OCI-LY1 (cell line): ENCODE measurements around the gene ANKRD53.

Experiments
- H2AFZ ChIP-seq: fragments of 200-600 bp; sonication (generic), shearing (Covaris generic); 2 replicates; pipeline ENCODE4 v1.6.0; 2014; ENCODE audit warnings: antibody characterized with exemption, mild to moderate bottlenecking, low read length
- H3F3A ChIP-seq: fragments of 200-600 bp; sonication (generic), shearing (Covaris generic); 2 replicates; pipeline ENCODE4 v1.6.0; 2014; ENCODE audit warnings: mild to moderate bottlenecking, antibody characterized with exemption, low read length, moderate library complexity; ENCODE audit not compliant: insufficient read depth
- H3K27ac ChIP-seq: fragments of 200-600 bp; sonication (generic); 2 replicates; pipeline ENCODE4 v1.5.1; 2014; ENCODE audit warnings: low read length, mixed run types, mild to moderate bottlenecking, low read depth; ENCODE audit not compliant: poor library complexity, severe bottlenecking
- H3K27me3 ChIP-seq: fragments of 200-600 bp; sonication (generic); 2 replicates; pipeline ENCODE4 v1.6.0; 2014; ENCODE audit warnings: antibody characterized with exemption, mild to moderate bottlenecking, low read length, moderate library complexity; ENCODE audit not compliant: insufficient read depth
- H3K36me3 ChIP-seq: fragments of 200-600 bp; sonication (generic); 2 replicates; pipeline ENCODE4 v1.6.1; 2014; ENCODE audit warnings: mild to moderate bottlenecking, antibody characterized with exemption, low read length, moderate library complexity, mixed read lengths; ENCODE audit not compliant: insufficient read depth
- H3K4me1 ChIP-seq: fragments of 200-600 bp; sonication (generic); 2 replicates; pipeline ENCODE4 v1.5.1; 2014; ENCODE audit warnings: mild to moderate bottlenecking, low read length, moderate library complexity; ENCODE audit not compliant: insufficient read depth, severe bottlenecking
- H3K4me2 ChIP-seq: fragments of 200-600 bp; sonication (generic), shearing (Covaris generic); 2 replicates; pipeline ENCODE4 v1.6.1; 2014; ENCODE audit warnings: low read length
- H3K4me3 ChIP-seq: fragments of 200-600 bp; sonication (generic); 2 replicates; pipeline ENCODE4 v1.5.1; 2014; ENCODE audit warnings: low read length, low read depth, mild to moderate bottlenecking, mixed read lengths; ENCODE audit not compliant: poor library complexity, severe bottlenecking
- H3K79me2 ChIP-seq: fragments of 200-600 bp; shearing (Covaris generic); 2 replicates; pipeline ENCODE4 v1.6.1; 2016; ENCODE audit warnings: mixed run types, low read length, mixed read lengths; ENCODE audit not compliant: insufficient read depth
- H3K9ac ChIP-seq: fragments of 200-600 bp; sonication (generic), shearing (Covaris generic); 2 replicates; pipeline ENCODE4 v1.6.1; 2014; ENCODE audit warnings: mild to moderate bottlenecking, low read length, mixed read lengths
- H3K9me2 ChIP-seq: fragments of 200-600 bp; sonication (generic), shearing (Covaris generic); 2 replicates; pipeline ENCODE4 v1.6.1; 2014; ENCODE audit warnings: low read depth, mild to moderate bottlenecking, low read length, mixed read lengths
- H3K9me3 ChIP-seq: fragments of 200-600 bp; shearing (Covaris generic); 2 replicates; pipeline ENCODE4 v1.6.1; 2014; ENCODE audit warnings: low read length, mixed read lengths
- H4K20me1 ChIP-seq: fragments of 200-600 bp; sonication (generic), shearing (Covaris generic); 2 replicates; pipeline ENCODE4 v1.6.0; 2016; ENCODE audit warnings: mild to moderate bottlenecking, low read length; ENCODE audit not compliant: insufficient read depth
- CTCF ChIP-seq: fragments of 200-600 bp; sonication (generic), shearing (Covaris generic); IDR thresholded peaks from 2 replicates; pipeline ENCODE4 v1.5.1; 2017; ENCODE audit warnings: mild to moderate bottlenecking, antibody characterized with exemption, low read length, moderate library complexity, mixed read lengths
- EZH2 ChIP-seq: fragments of 200-600 bp; sonication (generic), shearing (Covaris generic); IDR thresholded peaks from 2 replicates; pipeline ENCODE4 v1.8.0; 2017; ENCODE audit warnings: borderline replicate concordance, mixed run types, mild to moderate bottlenecking, antibody characterized with exemption, low read length, moderate library complexity, mixed read lengths

The ANKRD53 gene

GRCh38 chr2:70949086-70949485 is 29.3 kb upstream of the ANKRD53 start:
- Histone ChIP-seq H3K79me2 (no peaks in the 10 kb centered on the region), H3K27ac (no peak overlapping the region), H4K20me1 (no peaks in the 10 kb centered on the region), H3K9me3 (no peaks in the 10 kb centered on the region), H3K9ac (no peak overlapping the region), H3K4me3 (no peak overlapping the region), H3K4me1 (peaks cover 19% of the 10 kb centered on the region), H3K9me2 (no peaks in the 10 kb centered on the region), H2AFZ (no peak overlapping the region), H3K4me2 (peak overlapping the region; percentile 56; the same call in 1 of the 2 replicates), H3K36me3 (no peaks in the 10 kb centered on the region), H3F3A (no peaks in the 10 kb centered on the region), H3K27me3 (no peaks in the 10 kb centered on the region)
- TF ChIP-seq EZH2: no peak
- TF ChIP-seq CTCF: no peak

- no peak overlapping the region for H3K4me3 ChIP-seq
These were observed 23.5 kb upstream of the ANKRD53 start for GRCh38 chr2:70954886-70955285.

GRCh38 chr2:70956141-70956540 is 22.3 kb upstream of the ANKRD53 start:
- Histone ChIP-seq H3K4me1 (peaks cover 6% of the 10 kb centered on the region), H3K4me2 (no peak overlapping the region), H3K27me3 (no peaks in the 10 kb centered on the region), H3K79me2 (no peaks in the 10 kb centered on the region), H3K9me3 (no peaks in the 10 kb centered on the region), H4K20me1 (no peaks in the 10 kb centered on the region), H3K9me2 (no peaks in the 10 kb centered on the region), H3F3A (no peaks in the 10 kb centered on the region), H3K27ac (no peak overlapping the region), H3K4me3 (no peak overlapping the region), H2AFZ (no peak overlapping the region), H3K36me3 (no peaks in the 10 kb centered on the region), H3K9ac (no peak overlapping the region)
- TF ChIP-seq EZH2 (no peak), CTCF (no peak)

More at GRCh38 chr2:70954886-70955285, 23.5 kb upstream of the ANKRD53 start:
- Histone ChIP-seq H3K79me2 (no peaks in the 10 kb centered on the region), H3K9me2 (no peaks in the 10 kb centered on the region), H3K9me3 (no peaks in the 10 kb centered on the region), H3K9ac (no peak overlapping the region), H3K27ac (no peak overlapping the region), H3K27me3 (no peaks in the 10 kb centered on the region), H4K20me1 (no peaks in the 10 kb centered on the region), H3K36me3 (no peaks in the 10 kb centered on the region), H3K4me1 (peaks cover 6% of the 10 kb centered on the region), H2AFZ (no peak overlapping the region), H3F3A (no peaks in the 10 kb centered on the region), H3K4me2 (no peak overlapping the region)
- TF ChIP-seq EZH2 (no peak), CTCF (no peak)
